Heart right ventricle (tissue), 16 donors: Measurements from ENCODE around the gene NARS2. TPM values are rescaled to one million over a fixed set of nuclear protein-coding genes. Genes with fewer than 3 reads are reported as not detected.

Experiments used
- ATAC-seq, 8 donors: fragments of 200-7000 bp; cut with Tn5 transposase; one replicate each; pipeline ENCODE4 v1.9.1; 2020; ENCODE audit warnings: mild to moderate bottlenecking in 8 of 8, moderate library complexity in 8 of 8, moderate number of reproducible peaks in 1 of 8
- DNase-seq, 2 donors: peaks; one replicate each; pipeline ENCODE4 v3.0.0-alpha.2; 2020
- H3K27ac ChIP-seq, 10 donors: fragments of 200-600 bp; sonication (generic) in 2 of 10; one replicate each; pipeline versions ENCODE4 v1.5.0 to v1.8.0; 2020 to 2022; ENCODE audit warnings: mild to moderate bottlenecking in 3 of 10
- H3K27me3 ChIP-seq, 7 donors: fragments of 200-600 bp; one replicate each; pipeline ENCODE4 v1.8.0; 2021 to 2022; ENCODE audit warnings: mild to moderate bottlenecking in 2 of 7
- H3K36me3 ChIP-seq, 9 donors: fragments of 200-600 bp; sonication (generic) in 1 of 9; one replicate each; pipeline versions ENCODE4 v1.5.0 to v1.8.0; 2020 to 2022; ENCODE audit warnings: mild to moderate bottlenecking in 2 of 9
- H3K4me1 ChIP-seq, 9 donors: fragments of 200-600 bp; sonication (generic) in 1 of 9; one replicate each; pipeline versions ENCODE4 v1.5.0 to v1.8.0; 2020 to 2022; ENCODE audit warnings: mild to moderate bottlenecking in 4 of 9
- H3K4me3 ChIP-seq, 10 donors: fragments of 200-600 bp; sonication (generic) in 2 of 10; one replicate each; pipeline versions ENCODE4 v1.5.0 to v1.8.0; 2020 to 2022; ENCODE audit warnings: mild to moderate bottlenecking in 7 of 10, moderate library complexity in 2 of 10
- H3K9me3 ChIP-seq, 11 donors: fragments of 200-600 bp in 10 of 11; sonication (generic) in 2 of 11; one replicate each; pipeline versions ENCODE4 v1.5.0 to v1.8.0; 2013 to 2022; ENCODE audit warnings: mild to moderate bottlenecking in 2 of 11, control low read depth in 1 of 11, moderate library complexity in 1 of 11
- WGBS, 2 donors: extraction: QIAGEN DNeasy Blood & Tissue Kit; methylation state at CpG; one replicate each; pipeline ENCODE4 v1.1.7; 2013; ENCODE audit warnings: inconsistent platforms in 1 of 2; 5-methylcytosine and 5-hydroxymethylcytosine counted together
- intact Hi-C, 10 donors: fragments of 100-400 bp; cut with DNase I; formaldehyde crosslinking; loops; one replicate each; pipeline versions ENCODE4 v1.11.1 to v1.14.2; 2022
- polyA plus RNA-seq, 2 donors: library from polyadenylated mRNA; stranded (reverse); fragments of 200-250 nt; gene quantifications; one replicate each; pipeline ENCODE4 v1.2.3, GENCODE V29; 2013
- total RNA-seq, 10 donors: library from RNA; stranded (reverse); fragmentation: NEBNext Ultra II Directional in 3 of 10; extraction: Animal tissue kit (Norgen Biotek cat#: 25700) in 3 of 10; gene quantifications; one replicate each; pipeline versions ENCODE4 v1.2.1 to v1.2.4, GENCODE V29; 2021 to 2023
- TF ChIP-seq, protein P1 (sequence below), 9 donors: fragments of 200-600 bp; sonication (generic) in 2 of 9; IDR thresholded peaks; one replicate each; pipeline versions ENCODE4 v1.5.0 to v1.8.0; 2021 to 2022; ENCODE audit warnings: antibody characterized with exemption in 9 of 9, mild to moderate bottlenecking in 5 of 9, moderate library complexity in 1 of 9
- donor health status: Arrhythmogenic right ventricular cardiomyopathy.
- donor health status: ischemic (EF 13 %, LVEDD 7.1; RV severe dilation, severe dysfunction).
- donor health status: healthy with polysubstance abuse.
- donor health status: DM: no; HTN: yes; CAD: no.
- donor health status: DM: no; HTN: no; CAD: no.
- donor health status: ischemic (EF 25% LVEDD 6.9; RV normal size, moderate dysfunction).
- donor health status: ischemic (EF 25% LVEDD 5.7; RV mildly dilated, moderate dysfunction).
- donor health status: healthy.
- donor health status: DM: yes; HTN: yes; CAD: no.
- donor health status: Ischemic cardiomyopathy.
- donor health status: ischemic (EF 35%, LVEDD 5.7; RV mildly dilated, moderate dysfunction).
- donor health status: nonischemic (EF 11% LVEDD 7.7; RV severe dilation, severe dysfunction).
- donor health status: DM: yes; HTN: yes; CAD: no.
- donor health status: PGD.
- donor health status: ischemic (EF 29% LVEDD 5.4; RV normal size, mild dysfunction).
- donor health status: nonischemic (EF 23%, LVEDD 6.1; RV moderate dilation, normal function).

NARS2 gene
- total and polyA plus RNA-seq, 12 donors, result 12.4 to 20.1 (median 16.7) TPM

GRCh38 chr11:78504181-78504580 lies 70.5 kb downstream of the NARS2 start:
- Histone ChIP-seq H3K4me3 (no peak overlapping the region), H3K4me1 (no peaks in the 10 kb centered on the region), H3K27me3 (no peaks in the 10 kb centered on the region), H3K27ac (no peak overlapping the region), H3K9me3 (peaks cover 0 to under 1% (median 0%) of the 10 kb centered on the region in 11 donors), H3K36me3 (no peaks in the 10 kb centered on the region)
- ATAC-seq (no peak), DNase-seq (no peak)
- WGBS, 2 donors, result 65 to 74% methylated on average over 2 of the region's 2 CpGs
- TF ChIP-seq, protein P1, sequence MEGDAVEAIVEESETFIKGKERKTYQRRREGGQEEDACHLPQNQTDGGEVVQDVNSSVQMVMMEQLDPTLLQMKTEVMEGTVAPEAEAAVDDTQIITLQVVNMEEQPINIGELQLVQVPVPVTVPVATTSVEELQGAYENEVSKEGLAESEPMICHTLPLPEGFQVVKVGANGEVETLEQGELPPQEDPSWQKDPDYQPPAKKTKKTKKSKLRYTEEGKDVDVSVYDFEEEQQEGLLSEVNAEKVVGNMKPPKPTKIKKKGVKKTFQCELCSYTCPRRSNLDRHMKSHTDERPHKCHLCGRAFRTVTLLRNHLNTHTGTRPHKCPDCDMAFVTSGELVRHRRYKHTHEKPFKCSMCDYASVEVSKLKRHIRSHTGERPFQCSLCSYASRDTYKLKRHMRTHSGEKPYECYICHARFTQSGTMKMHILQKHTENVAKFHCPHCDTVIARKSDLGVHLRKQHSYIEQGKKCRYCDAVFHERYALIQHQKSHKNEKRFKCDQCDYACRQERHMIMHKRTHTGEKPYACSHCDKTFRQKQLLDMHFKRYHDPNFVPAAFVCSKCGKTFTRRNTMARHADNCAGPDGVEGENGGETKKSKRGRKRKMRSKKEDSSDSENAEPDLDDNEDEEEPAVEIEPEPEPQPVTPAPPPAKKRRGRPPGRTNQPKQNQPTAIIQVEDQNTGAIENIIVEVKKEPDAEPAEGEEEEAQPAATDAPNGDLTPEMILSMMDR (IDR thresholded peaks at IDR 0.05), result no peak
- intact Hi-C loops, result no loop called here

DNA sequence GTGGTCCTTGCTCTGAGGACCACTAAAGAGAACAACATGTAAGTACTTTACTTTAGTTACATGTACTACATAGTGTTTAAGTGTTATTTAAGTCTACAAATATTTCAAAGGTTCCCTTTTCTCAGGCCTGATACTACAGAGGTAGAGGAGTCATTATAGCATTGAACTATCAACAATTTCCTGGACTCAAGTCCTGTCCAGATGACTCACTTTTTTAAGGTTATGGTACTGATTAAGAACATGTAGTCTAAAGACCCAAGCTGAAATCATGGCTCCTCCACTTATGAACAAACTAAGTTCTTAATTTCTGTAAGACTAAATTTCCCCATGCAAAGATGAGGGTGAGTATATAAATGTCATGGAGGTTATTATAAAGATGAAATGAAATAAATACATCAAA lies 74.7 kb downstream of the NARS2 start:
- H3K4me1 ChIP-seq, result peaks cover 0 to 18% (median 9%) of the 10 kb centered on the region in 9 donors
- H3K36me3 ChIP-seq, result no peaks in the 10 kb centered on the region
- H3K27me3 ChIP-seq, result no peaks in the 10 kb centered on the region
- no peak overlapping the region for H3K4me3 ChIP-seq
- TF ChIP-seq, protein P1 (IDR thresholded peaks at IDR 0.05), result no peak
- no peak for ATAC-seq
- DNase-seq, result no peak
- no peak overlapping the region for H3K27ac ChIP-seq
- intact Hi-C loops, result no loop called here
- H3K9me3 ChIP-seq, result no peaks in the 10 kb centered on the region

DNA sequence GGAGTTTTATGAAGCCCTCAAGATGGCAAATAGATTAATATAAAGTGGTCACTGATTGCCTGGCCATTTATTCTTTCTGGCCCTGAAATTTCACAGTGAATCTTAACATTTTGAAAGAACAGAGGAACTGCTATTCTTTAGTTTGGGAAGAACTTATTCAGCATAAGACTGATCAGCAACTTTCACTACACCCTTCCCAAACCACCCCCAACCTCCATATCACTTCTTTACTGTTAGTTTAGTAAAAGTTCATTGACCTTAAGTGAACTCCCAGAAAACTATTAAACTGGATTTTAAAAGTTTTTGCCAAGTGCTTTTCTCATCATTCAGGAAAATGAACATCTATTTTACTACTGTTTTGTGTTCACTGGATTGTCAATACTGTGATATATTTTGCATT lies 77.4 kb downstream of the NARS2 start:
- intact Hi-C loops, result no loop called here
- no peaks in the 10 kb centered on the region for H3K27me3 ChIP-seq
- no peak overlapping the region for H3K4me3 ChIP-seq
- peaks cover 0 to 18% (median 9%) of the 10 kb centered on the region in 9 donors for H3K4me1 ChIP-seq
- TF ChIP-seq, protein P1 (IDR thresholded peaks at IDR 0.05), result no peak
- ATAC-seq, result no peak
- H3K27ac ChIP-seq, result no peak overlapping the region
- no peaks in the 10 kb centered on the region for H3K9me3 ChIP-seq
- DNase-seq, result no peak
- H3K36me3 ChIP-seq, result no peaks in the 10 kb centered on the region

DNA sequence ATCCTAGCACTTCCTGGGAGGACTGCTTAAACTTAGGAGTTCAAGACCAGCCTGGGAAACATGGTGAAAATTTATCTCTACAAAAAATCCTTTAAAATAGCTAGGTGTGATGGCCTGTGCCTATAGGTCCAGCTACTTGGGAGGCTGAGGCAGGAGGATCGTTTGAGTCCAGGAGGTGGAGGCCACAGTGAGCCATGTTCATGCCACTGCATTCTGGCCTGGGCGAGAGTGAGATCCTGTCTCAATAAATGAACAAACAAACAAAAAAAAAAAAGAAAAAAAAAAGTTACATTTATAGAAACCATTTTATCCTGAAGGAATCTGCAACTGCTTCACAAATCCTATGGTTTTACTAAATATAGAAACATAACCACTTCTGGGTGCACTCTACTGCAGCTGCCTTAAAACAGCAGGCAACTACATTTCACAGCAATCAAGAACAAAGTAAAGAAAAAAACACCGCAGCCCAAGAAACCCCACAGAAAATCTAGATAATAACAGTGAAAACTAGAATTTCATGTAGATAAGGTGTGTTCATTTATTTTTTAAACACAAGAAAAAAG lies 81.2 kb downstream of the NARS2 start:
- Histone ChIP-seq H3K27ac (no peak overlapping the region), H3K36me3 (peaks cover 0 to 18% (median 0%) of the 10 kb centered on the region in 9 donors), H3K4me3 (no peak overlapping the region), H3K4me1 (peaks cover 0 to 18% (median 9%) of the 10 kb centered on the region in 9 donors), H3K9me3 (no peaks in the 10 kb centered on the region), H3K27me3 (no peaks in the 10 kb centered on the region)
- TF ChIP-seq, protein P1 (IDR thresholded peaks at IDR 0.05), result no peak
- intact Hi-C loops, result no loop called here
- DNase-seq (no peak), ATAC-seq (no peak)
- 95 to 98% methylated on average over 3 of the region's 3 CpGs for WGBS, 2 donors
